ENCODE measurements around the gene GALNT2. TPM values are rescaled to one million over a fixed set of nuclear protein-coding genes. Genes with fewer than 3 reads are reported as not detected.

Gene GALNT2
- polyA plus RNA-seq, 1 of the 3 experiments (the other 2 are of a cell fraction): 118 TPM

DNA sequence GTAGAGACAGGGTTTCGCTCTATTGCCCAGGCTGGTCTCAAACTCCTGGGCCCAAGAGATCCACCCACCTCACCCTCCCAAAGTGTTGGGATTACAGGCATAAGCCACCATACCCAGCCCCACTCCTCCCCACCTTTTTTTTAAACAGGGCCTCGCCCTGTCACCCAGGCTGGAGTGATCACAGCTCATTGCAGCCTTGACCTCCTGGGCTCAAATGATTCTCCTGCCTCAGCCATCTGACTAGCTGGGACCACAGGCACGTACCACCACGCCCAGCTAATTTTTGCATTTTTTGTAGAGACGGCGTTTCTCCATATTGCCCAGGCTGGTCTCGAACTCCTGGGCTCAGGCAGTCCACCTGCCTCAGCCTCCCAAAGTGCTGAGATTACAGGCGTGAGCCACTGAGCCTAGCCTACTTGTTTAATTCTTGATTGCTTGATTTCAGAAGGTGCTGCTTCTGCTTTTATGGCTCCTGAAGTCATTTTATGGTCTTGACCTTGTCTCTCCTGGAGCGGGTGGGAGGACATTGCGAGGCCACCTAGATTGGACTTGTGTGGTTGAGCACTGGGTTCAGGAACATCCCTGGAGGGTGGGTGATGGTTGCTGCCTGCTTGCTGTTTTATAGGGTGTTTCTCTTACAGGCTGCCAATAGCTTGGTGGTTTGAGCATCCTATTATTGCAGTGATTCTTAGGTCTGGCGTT, 81.9 kb downstream of the GALNT2 start:
- no peak overlapping the region for H3K4me2 ChIP-seq
- H3K4me1 ChIP-seq (ENCODE audit: control insufficient read depth in 1 of 2, insufficient read depth in 2 of 2, low read depth in 1 of 2, low read length in 1 of 2): peaks cover 4 to 29% of the 10 kb centered on the region in 2 experiments; a peak in 2 of 4 replicates
- TF ChIP-seq MXI1 (IDR thresholded peaks at IDR 0.05; ENCODE audit: low read depth, low read length) (no peak), SMC3 (IDR thresholded peaks at IDR 0.05; ENCODE audit: low read depth, low read length) (no peak), EZH2phosphoT487 (IDR thresholded peaks at IDR 0.05; ENCODE audit: borderline replicate concordance, low read depth) (no peak), GABPA (IDR thresholded peaks at IDR 0.05; ENCODE audit: low read depth) (no peak), JUND (IDR thresholded peaks at IDR 0.05) (no peak), FOSL2 (IDR thresholded peaks at IDR 0.05; ENCODE audit: borderline replicate concordance, low read depth) (no peak), NFIC (IDR thresholded peaks at IDR 0.05; ENCODE audit: borderline replicate concordance) (no peak), RFX5 (IDR thresholded peaks at IDR 0.05; ENCODE audit: low read length) (no peak)
- TF ChIP-seq, protein P1, sequence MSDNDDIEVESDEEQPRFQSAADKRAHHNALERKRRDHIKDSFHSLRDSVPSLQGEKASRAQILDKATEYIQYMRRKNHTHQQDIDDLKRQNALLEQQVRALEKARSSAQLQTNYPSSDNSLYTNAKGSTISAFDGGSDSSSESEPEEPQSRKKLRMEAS (IDR thresholded peaks at IDR 0.05; ENCODE audit: low read depth): no peak
- no peaks in the 10 kb centered on the region for H3F3A ChIP-seq (replicated peaks; ENCODE audit: insufficient read depth)
- ChIA-PET POLR2A (no interaction called here), CTCF (interaction anchor here (1.4 kb wide), 1 partner anchor 488 kb away, joined by 3 read pairs; no protein-coding TSS in a partner anchor)
- peaks cover 67% of the 10 kb centered on the region for H4K20me1 ChIP-seq (ENCODE audit: insufficient read depth)
- H3K4me3 ChIP-seq (ENCODE audit: low read depth in 2 of 2, low read length in 1 of 2): no peak overlapping the region
- peaks cover 0 to 3% of the 10 kb centered on the region in 2 experiments for H3K36me3 ChIP-seq (replicated peaks in 1 of 2; ENCODE audit: control insufficient read depth in 1 of 2, insufficient read depth in 2 of 2, low read length in 1 of 2)
- peaks cover 96% of the 10 kb centered on the region for H3K79me2 ChIP-seq (ENCODE audit: insufficient read depth)
- no peak overlapping the region for H3K27ac ChIP-seq (ENCODE audit: low read depth in 2 of 2, low read length in 1 of 2)
- H2AFZ ChIP-seq (ENCODE audit: low read depth): no peak overlapping the region
- no peak overlapping the region for H3K9ac ChIP-seq
- H3K27me3 ChIP-seq (ENCODE audit: insufficient read depth): no peaks in the 10 kb centered on the region
- no peak for DNase-seq
- no peaks in the 10 kb centered on the region for H3K9me2 ChIP-seq
- no peaks in the 10 kb centered on the region for H3K9me3 ChIP-seq
- 92% methylated on average over 11 of the region's 11 CpGs for WGBS (ENCODE audit: low lambda C conversion rate)

DNA sequence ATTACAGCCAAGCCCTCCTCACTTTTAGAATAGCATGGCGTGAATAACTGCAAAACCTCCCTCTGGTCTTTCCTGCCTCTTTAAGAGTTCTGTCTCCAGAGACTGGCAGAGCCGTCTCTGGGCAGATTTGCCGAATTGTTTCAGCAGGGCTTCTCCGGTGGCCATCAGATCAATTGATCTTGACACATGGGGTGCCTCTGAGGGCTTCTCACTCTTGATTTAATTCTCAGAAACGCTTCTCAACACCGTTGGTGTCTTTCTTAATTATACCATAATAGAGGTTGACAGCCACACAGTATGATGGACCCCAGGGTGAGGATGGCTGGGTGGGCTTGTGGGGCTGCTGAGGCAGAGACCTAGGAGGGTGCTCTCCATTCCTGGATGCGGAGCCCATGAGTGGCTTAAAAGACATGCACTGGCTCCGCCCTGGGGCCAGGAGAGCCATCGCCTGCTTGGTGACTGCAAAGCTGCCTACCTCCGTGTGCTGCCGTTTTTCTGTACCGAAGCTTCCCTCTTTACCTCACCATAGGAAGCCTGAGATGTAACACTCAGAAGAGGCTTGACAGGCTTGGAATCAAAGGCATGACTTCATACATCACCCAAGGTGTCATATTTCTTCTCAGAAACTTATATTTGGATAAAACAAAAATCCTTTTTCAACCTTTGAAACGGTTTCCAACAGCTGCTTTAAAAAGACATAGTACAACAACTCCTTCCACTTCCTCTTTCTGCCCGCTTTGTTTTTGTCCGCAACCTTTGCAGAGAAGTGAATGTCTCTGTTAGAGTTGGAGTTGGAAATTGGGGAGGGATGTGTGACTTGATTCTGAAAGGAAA, 82.9 kb downstream of the GALNT2 start:
- Histone ChIP-seq H3K4me3 (ENCODE audit: low read depth in 2 of 2, low read length in 1 of 2) (no peak overlapping the region), H3K9ac (no peak overlapping the region), H3K27me3 (ENCODE audit: insufficient read depth) (no peaks in the 10 kb centered on the region), H3K4me1 (ENCODE audit: control insufficient read depth in 1 of 2, insufficient read depth in 2 of 2, low read depth in 1 of 2, low read length in 1 of 2) (peaks cover 4 to 32% of the 10 kb centered on the region in 2 experiments; a peak in 2 of 4 replicates), H4K20me1 (ENCODE audit: insufficient read depth) (peaks cover 62% of the 10 kb centered on the region), H3F3A (replicated peaks; ENCODE audit: insufficient read depth) (no peaks in the 10 kb centered on the region), H2AFZ (ENCODE audit: low read depth) (no peak overlapping the region), H3K9me2 (no peaks in the 10 kb centered on the region), H3K9me3 (no peaks in the 10 kb centered on the region), H3K27ac (ENCODE audit: low read depth in 2 of 2, low read length in 1 of 2) (no peak overlapping the region), H3K36me3 (replicated peaks in 1 of 2; ENCODE audit: control insufficient read depth in 1 of 2, insufficient read depth in 2 of 2, low read length in 1 of 2) (peaks cover 0 to 3% of the 10 kb centered on the region in 2 experiments), H3K4me2 (no peak overlapping the region), H3K79me2 (ENCODE audit: insufficient read depth) (peaks cover 96% of the 10 kb centered on the region)
- no peak for DNase-seq
- POLR2A ChIA-PET: no interaction called here
- TF ChIP-seq, protein P2, sequence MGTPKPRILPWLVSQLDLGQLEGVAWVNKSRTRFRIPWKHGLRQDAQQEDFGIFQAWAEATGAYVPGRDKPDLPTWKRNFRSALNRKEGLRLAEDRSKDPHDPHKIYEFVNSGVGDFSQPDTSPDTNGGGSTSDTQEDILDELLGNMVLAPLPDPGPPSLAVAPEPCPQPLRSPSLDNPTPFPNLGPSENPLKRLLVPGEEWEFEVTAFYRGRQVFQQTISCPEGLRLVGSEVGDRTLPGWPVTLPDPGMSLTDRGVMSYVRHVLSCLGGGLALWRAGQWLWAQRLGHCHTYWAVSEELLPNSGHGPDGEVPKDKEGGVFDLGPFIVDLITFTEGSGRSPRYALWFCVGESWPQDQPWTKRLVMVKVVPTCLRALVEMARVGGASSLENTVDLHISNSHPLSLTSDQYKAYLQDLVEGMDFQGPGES (IDR thresholded peaks at IDR 0.05; ENCODE audit: low read depth, low read length): no peak
- no peak for TF ChIP-seq ELF1 (IDR thresholded peaks at IDR 0.05)
- CTCF ChIA-PET: no interaction called here
- WGBS (ENCODE audit: low lambda C conversion rate): 92% methylated on average over 14 of the region's 15 CpGs
